Muscle layer of colon (tissue), 2 donors: Measurements from ENCODE around the gene TUSC2.

Source experiments
- H3K27ac ChIP-seq: one replicate; pipeline ENCODE4 v1.7.0; 2013; ENCODE audit warnings: low read depth, mild to moderate bottlenecking, low read length, moderate library complexity
- H3K27me3 ChIP-seq, 2 donors: one replicate each; pipeline ENCODE4 v1.7.0; 2013; ENCODE audit warnings: low read length in 2 of 2, mild to moderate bottlenecking in 2 of 2; ENCODE audit not compliant: insufficient read depth in 2 of 2, control insufficient read depth in 1 of 2
- H3K36me3 ChIP-seq: one replicate; pipeline ENCODE4 v1.7.0; 2013; ENCODE audit warnings: mild to moderate bottlenecking, low read length; ENCODE audit not compliant: insufficient read depth
- H3K4me1 ChIP-seq: one replicate; pipeline ENCODE4 v1.7.0; 2013; ENCODE audit warnings: mild to moderate bottlenecking, low read length; ENCODE audit not compliant: insufficient read depth
- H3K4me3 ChIP-seq, 2 donors: one replicate each; pipeline ENCODE4 v1.7.0; 2013; ENCODE audit warnings: low read length in 2 of 2, low read depth in 1 of 2, mild to moderate bottlenecking in 1 of 2, moderate library complexity in 1 of 2
- H3K9ac ChIP-seq: one replicate; pipeline ENCODE4 v1.7.0; 2013; ENCODE audit warnings: low read length
- H3K9me3 ChIP-seq: one replicate; pipeline ENCODE4 v1.7.0; 2013; ENCODE audit warnings: mild to moderate bottlenecking, low read length
- donor health status: abdominal sarcoma.
- donor health status: Adenocarcinoma of cecum.

TUSC2 gene, protein sequence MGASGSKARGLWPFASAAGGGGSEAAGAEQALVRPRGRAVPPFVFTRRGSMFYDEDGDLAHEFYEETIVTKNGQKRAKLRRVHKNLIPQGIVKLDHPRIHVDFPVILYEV

DNA sequence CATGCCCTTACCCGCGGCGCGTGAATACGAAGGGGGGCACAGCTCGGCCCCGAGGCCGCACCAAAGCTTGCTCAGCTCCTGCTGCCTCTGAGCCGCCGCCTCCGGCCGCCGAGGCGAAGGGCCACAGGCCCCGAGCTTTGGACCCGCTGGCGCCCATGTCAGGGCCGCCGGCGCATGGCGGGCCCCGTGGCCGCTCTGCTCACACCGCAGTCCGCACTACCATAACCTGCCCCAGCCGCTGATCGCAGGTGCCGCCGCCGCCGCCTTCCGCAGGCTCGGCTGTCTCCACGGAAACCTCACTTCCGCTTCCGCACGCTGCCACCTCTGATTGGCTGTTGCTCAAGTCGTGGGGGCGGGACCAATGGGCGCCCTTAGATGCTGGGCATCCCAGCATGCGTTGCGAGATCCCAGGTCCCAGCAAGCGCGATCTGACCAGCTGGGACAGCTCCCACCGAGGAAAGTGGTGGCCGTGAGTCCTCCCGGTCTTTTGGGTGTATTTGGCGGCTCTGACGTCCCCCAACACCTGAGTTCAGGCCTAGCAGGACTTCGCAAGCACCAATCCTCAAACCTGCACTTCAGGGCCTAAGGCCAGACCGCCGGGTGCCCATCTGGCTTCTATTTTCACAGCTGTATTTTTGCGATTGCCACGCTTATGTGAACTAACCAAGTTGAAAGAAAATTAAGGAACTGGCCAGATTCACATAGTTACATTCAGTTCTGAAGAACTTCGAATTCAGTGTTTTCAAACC is at the start of gene TUSC2:
Gene TUSC2 (minus strand): TSS at position 281 of the 749 bp plus-strand sequence. CDS start 124 bp downstream, at position 157.
- Histone ChIP-seq H3K36me3 (peaks cover 44% of the 10 kb centered on the region), H3K4me1 (peaks cover 25% of the 10 kb centered on the region), H3K4me3 (peak within 1 kb of the TSS; percentile 86 to 91), H3K27me3 (no peaks in the 10 kb centered on the region), H3K9ac (peak within 1 kb of the TSS; percentile 78), H3K9me3 (no peaks in the 10 kb centered on the region), H3K27ac (peak within 1 kb of the TSS; percentile 83)

- no peaks in the 10 kb centered on the region for H3K4me1 ChIP-seq
- H3K9ac ChIP-seq = no peak overlapping the region
- no peaks in the 10 kb centered on the region for H3K9me3 ChIP-seq
- H3K27ac ChIP-seq = no peak overlapping the region
- peaks cover 0 to 9% of the 10 kb centered on the region in 2 donors for H3K27me3 ChIP-seq
- H3K36me3 ChIP-seq = no peaks in the 10 kb centered on the region
- no peak overlapping the region for H3K4me3 ChIP-seq
Measured at GRCh38 chr3:50375258-50375931, 47.4 kb upstream of the TUSC2 start.

- Histone ChIP-seq H3K4me3 (no peak overlapping the region), H3K9me3 (no peaks in the 10 kb centered on the region), H3K4me1 (no peaks in the 10 kb centered on the region), H3K27ac (no peak overlapping the region), H3K36me3 (no peaks in the 10 kb centered on the region), H3K27me3 (peaks cover 0 to 15% of the 10 kb centered on the region in 2 donors), H3K9ac (no peak overlapping the region)
Measured at GRCh38 chr3:50374363-50375257, 46.6 kb upstream of the TUSC2 start.

- H3K27ac ChIP-seq = no peak overlapping the region
- H3K9me3 ChIP-seq = no peaks in the 10 kb centered on the region
- H3K9ac ChIP-seq = no peak overlapping the region
- H3K27me3 ChIP-seq = peaks cover 0 to 18% of the 10 kb centered on the region in 2 donors
- H3K4me1 ChIP-seq = no peaks in the 10 kb centered on the region
- H3K36me3 ChIP-seq = no peaks in the 10 kb centered on the region
- H3K4me3 ChIP-seq = no peak overlapping the region
Measured at GRCh38 chr3:50373146-50374051, 45.4 kb upstream of the TUSC2 start.

GRCh38 chr3:50372349-50372748 is 44.3 kb upstream of the TUSC2 start:
- no peak overlapping the region for H3K27ac ChIP-seq
- no peak overlapping the region for H3K9ac ChIP-seq
- H3K9me3 ChIP-seq = no peaks in the 10 kb centered on the region
- no peaks in the 10 kb centered on the region for H3K36me3 ChIP-seq
- no peaks in the 10 kb centered on the region for H3K4me1 ChIP-seq
- no peak overlapping the region for H3K4me3 ChIP-seq
- H3K27me3 ChIP-seq = peaks cover 0 to 18% of the 10 kb centered on the region in 2 donors

- no peak overlapping the region for H3K9ac ChIP-seq
- H3K27ac ChIP-seq = no peak overlapping the region
- no peaks in the 10 kb centered on the region for H3K4me1 ChIP-seq
- peaks cover 0 to 18% of the 10 kb centered on the region in 2 donors for H3K27me3 ChIP-seq
- H3K9me3 ChIP-seq = no peaks in the 10 kb centered on the region
- no peak overlapping the region for H3K4me3 ChIP-seq
- H3K36me3 ChIP-seq = no peaks in the 10 kb centered on the region
Measured at GRCh38 chr3:50371133-50371685, 43.2 kb upstream of the TUSC2 start.

DNA sequence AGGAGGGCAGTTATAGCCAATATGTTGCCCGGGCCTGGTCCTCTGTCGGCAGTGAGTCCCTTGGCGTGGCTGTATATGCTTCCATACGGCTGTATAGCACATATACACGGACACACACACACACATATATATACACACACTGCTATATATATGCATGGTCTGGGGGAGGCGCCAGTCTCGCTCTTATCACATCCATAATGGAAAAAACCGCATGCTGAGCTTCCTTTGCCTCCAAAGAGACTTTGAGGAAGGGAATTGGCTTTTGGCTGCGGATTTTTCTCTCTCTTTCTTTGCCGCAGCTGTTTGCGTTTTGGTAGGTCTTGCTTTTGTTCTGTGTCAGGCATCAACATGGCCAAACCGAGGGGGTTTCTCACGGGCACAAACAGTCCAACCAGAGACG is 42.6 kb upstream of the TUSC2 start:
- Histone ChIP-seq H3K4me3 (no peak overlapping the region), H3K27ac (no peak overlapping the region), H3K9me3 (no peaks in the 10 kb centered on the region), H3K36me3 (no peaks in the 10 kb centered on the region), H3K4me1 (peaks cover 2% of the 10 kb centered on the region), H3K9ac (no peak overlapping the region), H3K27me3 (peaks cover 0 to 18% of the 10 kb centered on the region in 2 donors)

GRCh38 chr3:50369012-50369670 is 41.1 kb upstream of the TUSC2 start:
- H3K36me3 ChIP-seq = no peaks in the 10 kb centered on the region
- peaks cover 0 to 18% of the 10 kb centered on the region in 2 donors for H3K27me3 ChIP-seq
- peaks cover 9% of the 10 kb centered on the region for H3K4me1 ChIP-seq
- H3K4me3 ChIP-seq = no peak overlapping the region
- H3K9ac ChIP-seq = no peak overlapping the region
- no peak overlapping the region for H3K27ac ChIP-seq
- no peaks in the 10 kb centered on the region for H3K9me3 ChIP-seq

GRCh38 chr3:50365842-50366220 is 37.8 kb upstream of the TUSC2 start:
- Histone ChIP-seq H3K4me3 (peak overlapping the region in 1 of 2 donors; percentile 75), H3K4me1 (peaks cover 11% of the 10 kb centered on the region), H3K27me3 (peaks cover 0 to 9% of the 10 kb centered on the region in 2 donors), H3K36me3 (no peaks in the 10 kb centered on the region), H3K9me3 (no peaks in the 10 kb centered on the region), H3K27ac (no peak overlapping the region), H3K9ac (no peak overlapping the region)
